GM21390 (cell line): ENCODE results near the gene GINS1.
"Not testable (repeated sequence)": the region's sequence is repeated elsewhere in the genome, so short reads cannot be mapped to it uniquely, and the experiment has no call there.

ENCODE experiments used
- ATAC-seq: cut with Tn5 transposase; IDR thresholded peaks from one replicate; pipeline ENCODE4 v1.9.1; 2021; ENCODE audit not compliant: unreplicated experiment

GINS1 gene

GRCh38 chr20:25389858-25390537 lies 17.5 kb upstream of the GINS1 start:
- peak; percentile 32 for ATAC-seq

DNA sequence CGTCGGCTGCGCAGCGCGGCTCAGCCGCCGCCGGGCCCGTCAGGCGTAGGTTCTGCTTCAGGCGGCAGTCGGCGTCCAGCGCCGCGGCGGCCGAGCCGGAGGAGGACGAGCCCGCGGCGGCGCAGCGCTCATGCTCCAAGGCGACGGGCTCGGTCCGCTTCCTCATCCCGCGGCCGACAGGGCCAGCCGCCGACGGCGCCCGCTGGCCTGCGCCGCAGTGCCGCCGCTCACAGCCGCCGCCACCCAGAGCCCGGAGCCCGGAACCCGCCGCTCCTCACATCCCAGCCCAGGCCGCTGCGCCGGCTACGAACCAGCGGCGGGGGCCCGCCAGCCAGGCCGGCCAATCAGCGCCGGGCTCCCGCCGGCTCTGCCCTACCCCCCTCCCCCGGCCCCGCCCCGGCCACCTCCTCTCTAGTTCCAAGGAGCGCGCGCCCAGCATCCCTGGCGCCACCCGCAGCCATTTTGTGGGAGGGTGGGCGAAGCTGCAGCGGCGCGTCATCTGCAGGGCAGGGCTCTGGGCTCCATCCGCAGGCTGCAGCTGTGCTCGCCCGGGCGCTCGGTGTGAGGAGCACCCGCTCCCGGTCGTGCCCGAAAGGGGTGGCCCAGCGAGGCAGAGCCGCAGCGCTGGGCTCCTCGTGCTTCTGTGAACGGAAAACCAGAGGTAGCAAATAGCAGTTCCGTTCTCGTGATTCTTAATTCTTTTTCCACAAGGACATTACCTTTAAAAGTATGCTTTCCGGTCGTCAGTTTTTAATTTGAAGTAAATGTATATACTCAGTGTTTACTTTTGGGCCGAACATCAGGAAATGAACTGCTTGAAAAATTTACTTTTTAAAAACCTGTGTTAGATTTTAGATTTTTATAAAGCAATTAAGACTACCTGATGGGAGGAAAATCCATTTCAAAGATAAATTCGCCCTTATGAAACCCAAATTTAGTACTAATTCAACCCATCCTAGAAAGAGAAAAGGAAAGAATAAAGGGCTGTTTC lies 16.6 kb upstream of the GINS1 start, which contains the start of gene ABHD12:
ABHD12 (minus strand) TSS at position 298 of the 991 bp plus-strand sequence; CDS start at position 166, 132 bp downstream.
- ATAC-seq = peak; percentile 92

GRCh38 chr20:25394276-25394675 lies 13.2 kb upstream of the GINS1 start:
- no peak for ATAC-seq

DNA sequence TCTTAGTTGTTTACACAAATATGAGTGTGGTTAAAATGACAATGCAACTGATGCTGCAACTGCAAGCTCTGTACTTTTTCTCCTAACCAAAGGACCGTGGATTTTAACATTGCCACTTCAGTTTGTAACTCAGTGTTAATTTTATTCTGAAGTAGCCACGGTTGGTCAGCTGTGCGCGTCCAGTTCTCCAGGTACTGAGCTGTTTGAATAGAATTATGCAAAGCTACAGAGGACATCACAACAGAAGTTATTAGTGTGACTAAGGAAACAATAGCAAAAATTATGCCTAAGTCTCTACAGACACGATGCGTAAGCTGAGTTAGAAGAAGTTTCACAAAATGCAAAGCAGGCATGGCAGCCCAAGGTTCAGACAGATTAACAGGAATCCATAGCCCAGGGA lies 12.5 kb upstream of the GINS1 start:
- no peak for ATAC-seq

GRCh38 chr20:25397096-25397495 lies 10.4 kb upstream of the GINS1 start:
- ATAC-seq = no peak

GRCh38 chr20:25397821-25398220 lies 9.7 kb upstream of the GINS1 start:
- ATAC-seq = no peak

- ATAC-seq = no peak
Observed at GRCh38 chr20:25398376-25399036, 9.0 kb upstream of the GINS1 start.

DNA sequence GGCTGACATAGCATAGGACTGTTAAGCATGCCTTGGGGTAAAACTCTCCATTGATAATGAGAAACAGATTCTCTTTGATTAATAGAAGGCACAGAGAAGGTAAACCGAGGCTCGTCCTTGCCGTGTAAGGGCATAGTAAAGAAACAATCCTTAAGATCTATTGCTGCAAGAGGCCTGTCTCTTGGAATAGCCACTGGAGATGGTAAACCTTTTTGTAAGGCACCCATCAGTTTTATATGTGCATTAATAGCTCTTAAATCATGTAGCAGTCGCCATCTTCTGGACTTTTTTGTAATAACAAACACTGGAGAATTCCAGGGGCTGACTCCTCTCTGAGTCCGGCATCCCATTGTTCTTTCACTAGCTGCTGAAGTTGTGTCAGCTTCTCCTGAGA lies 8.4 kb upstream of the GINS1 start:
- ATAC-seq = no peak

DNA sequence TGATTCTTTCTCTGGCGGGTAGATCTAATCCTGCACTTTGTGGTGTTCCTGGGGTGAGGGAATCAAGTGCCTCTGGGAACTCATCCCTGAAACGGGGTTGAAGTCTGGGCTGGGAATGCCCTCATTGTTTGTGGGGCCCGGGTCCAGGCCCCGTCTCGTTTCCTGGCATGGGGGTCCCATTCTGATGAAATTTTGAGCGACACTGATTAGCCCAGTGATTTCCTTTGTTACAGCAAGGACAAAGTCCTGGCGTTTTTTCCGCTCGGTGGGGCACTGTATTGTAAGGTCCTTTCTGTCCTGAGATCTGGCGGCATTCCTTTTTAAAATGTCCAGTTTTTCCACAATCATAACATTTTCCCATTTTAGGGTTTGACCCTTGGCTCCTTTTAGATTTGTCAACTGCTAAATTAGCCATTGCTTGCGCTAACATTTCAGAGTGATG lies 7.2 kb upstream of the GINS1 start:
- not testable (repeated sequence) for ATAC-seq

DNA sequence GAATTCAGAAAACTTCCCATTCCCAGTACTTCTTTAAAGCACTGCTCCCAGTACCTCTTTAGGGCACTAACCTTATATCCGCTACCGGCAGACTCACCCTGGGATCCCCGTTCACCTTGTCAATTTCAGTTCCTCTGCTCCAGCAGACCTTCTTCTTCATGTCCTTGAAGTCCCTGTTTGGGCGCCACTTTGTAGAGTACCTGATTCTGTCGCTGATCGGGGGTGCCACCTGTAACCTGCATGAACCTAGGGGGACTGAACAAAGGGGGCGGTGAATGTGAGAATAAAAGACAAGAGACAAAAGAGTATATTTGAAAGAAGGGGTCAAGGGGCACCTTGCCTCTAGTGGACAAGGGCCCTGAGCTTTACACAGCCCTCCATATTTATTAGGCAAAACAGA lies 4.9 kb upstream of the GINS1 start:
- ATAC-seq = no peak

DNA sequence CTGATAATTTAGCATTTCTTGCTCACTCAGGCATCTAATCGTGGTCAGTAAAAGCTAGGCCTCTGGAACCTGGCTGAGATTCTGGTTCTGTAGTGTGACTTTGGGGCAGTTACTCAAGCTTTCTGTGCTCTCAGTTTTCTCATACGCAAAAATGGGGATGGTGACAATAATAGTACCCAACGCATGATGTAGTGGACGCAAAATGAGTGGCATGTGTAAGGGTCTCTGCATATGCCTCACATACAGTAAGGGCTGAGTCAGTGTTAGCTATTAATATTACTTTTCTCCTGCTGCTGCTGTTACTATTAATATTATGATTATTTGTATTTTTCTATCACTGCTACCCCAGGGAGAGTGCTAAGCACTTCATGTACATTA lies 686 bp downstream of the GINS1 start:
- ATAC-seq = no peak

DNA sequence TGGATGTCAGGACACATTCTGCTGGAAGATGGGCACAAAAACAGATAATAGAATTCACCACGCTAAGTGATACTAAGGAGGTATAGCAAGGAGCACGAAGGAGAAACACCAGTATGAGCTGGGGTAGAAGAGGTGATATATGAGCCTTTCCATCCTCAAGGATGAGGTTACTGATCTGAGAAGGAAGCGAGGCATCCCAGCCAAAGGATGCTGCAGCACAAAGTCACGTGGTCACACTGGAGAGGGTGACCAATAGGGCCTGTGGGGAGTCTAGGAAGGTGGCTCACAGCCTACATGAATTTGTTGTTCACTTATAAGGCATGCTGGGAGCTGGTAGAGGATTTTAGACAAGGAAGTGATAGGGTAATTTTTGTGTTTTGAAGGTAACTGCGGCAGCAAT lies 1.4 kb downstream of the GINS1 start:
- ATAC-seq = no peak

GRCh38 chr20:25418776-25419175 lies 11.3 kb downstream of the GINS1 start:
- ATAC-seq = no peak

- ATAC-seq = no peak
Observed at GRCh38 chr20:25421102-25421501, 13.6 kb downstream of the GINS1 start.

- ATAC-seq = no peak
Observed at GRCh38 chr20:25422032-25422431, 14.6 kb downstream of the GINS1 start.

- no peak for ATAC-seq
Observed at GRCh38 chr20:25424536-25424935, 17.1 kb downstream of the GINS1 start.

DNA sequence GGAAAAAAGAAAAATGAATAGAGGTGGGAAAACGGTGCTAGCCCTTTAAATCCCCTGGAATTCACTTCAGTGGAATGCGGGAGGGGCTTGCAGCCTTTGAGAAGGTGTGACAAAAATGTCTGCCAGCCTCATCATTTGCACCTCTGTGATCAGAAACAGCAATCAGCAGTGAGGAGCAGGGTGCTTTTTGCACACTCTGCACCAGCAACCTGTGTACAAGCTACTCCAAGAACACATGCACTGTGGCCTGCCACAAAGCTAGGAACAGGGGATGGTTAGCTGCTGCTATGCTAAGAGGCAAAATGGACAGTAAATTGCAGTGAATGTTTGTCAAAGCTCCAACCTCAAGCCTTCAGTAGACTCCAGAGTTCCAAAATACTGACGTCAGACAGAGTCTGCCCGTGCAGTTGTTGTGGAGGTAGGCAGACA lies 29.7 kb downstream of the GINS1 start:
- ATAC-seq = no peak

- ATAC-seq = no peak
Observed at GRCh38 chr20:25439328-25439727, 31.9 kb downstream of the GINS1 start.

GRCh38 chr20:25444556-25444955 lies 37.1 kb downstream of the GINS1 start:
- ATAC-seq = no peak

DNA sequence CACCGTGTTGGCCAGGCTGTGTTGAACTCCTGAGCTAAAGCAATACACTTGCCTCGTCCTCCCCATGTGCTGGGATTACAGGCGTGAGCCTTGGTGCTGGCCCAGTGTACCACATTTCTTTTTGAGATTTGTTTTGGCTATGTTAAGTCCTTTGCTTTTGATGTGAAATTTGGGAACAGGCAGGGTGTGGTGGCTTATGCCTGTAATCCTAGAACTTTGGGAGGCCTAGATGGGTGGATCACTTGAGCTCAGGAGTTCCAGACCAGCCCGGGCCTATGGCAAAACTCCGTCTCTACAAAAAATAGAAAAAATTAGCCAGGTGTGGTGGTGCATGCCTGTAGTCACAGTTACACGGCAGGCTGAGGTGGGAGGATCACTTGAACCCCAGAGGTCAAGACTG lies 40.2 kb downstream of the GINS1 start:
- no peak for ATAC-seq

DNA sequence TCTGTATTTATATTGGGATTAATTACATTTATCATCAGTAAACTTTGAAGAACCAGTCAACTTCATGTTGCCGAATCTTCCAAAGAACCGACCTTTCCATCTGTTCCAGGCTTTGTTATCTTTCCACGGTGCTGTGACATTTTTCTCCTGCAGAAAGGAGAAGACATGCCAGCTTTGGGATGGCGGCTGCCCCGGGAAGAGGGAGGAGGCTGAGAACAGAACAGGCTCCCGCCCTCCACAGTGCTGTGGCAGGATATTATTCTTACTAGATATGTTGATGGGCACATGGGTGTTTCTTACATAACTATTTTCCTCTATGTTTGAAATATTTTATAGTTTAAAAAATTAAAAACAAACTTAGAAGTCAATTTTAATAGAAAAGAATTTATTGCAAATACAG lies 44.9 kb downstream of the GINS1 start:
- ATAC-seq = no peak
